K562 (cell line): ENCODE measurements around the gene PTCH1. TPM values are rescaled to one million over a fixed set of nuclear protein-coding genes. Genes with fewer than 3 reads are reported as not detected.

Source experiments
- ARID1B ChIP-seq: fragments of 450-650 bp; IDR thresholded peaks from 2 replicates; pipeline ENCODE4 v1.6.1; 2016; ENCODE audit warnings: antibody characterized with exemption, mild to moderate bottlenecking, inconsistent platforms
- EGR1 ChIP-seq: fragments of 450-650 bp; conservative IDR thresholded peaks from 2 replicates; pipeline ENCODE4 v1.6.1; 2017; ENCODE audit warnings: mild to moderate bottlenecking
- ELF2 ChIP-seq: fragments of 250-450 bp; sonication (Bioruptor Pico); IDR thresholded peaks from 2 replicates; pipeline ENCODE4 v1.5.0; 2021; ENCODE audit warnings: mild to moderate bottlenecking
- FOXJ2 ChIP-seq: fragments of 200-800 bp; sonication (Bioruptor generic); IDR thresholded peaks from 2 replicates; pipeline ENCODE4 v1.6.1; 2016; ENCODE audit warnings: missing genetic modification characterization, missing compliant biosample characterization
- HDAC2 ChIP-seq: fragments of 450-650 bp; IDR thresholded peaks from 2 replicates; pipeline ENCODE4 v1.6.1; 2016; ENCODE audit warnings: mild to moderate bottlenecking
- MTF1 ChIP-seq: fragments of 250-450 bp; sonication (Bioruptor Pico); IDR thresholded peaks from 2 replicates; pipeline ENCODE4 v1.9.0; 2021; ENCODE audit warnings: moderate library complexity, mild to moderate bottlenecking, inconsistent platforms, borderline replicate concordance
- PML ChIP-seq: IDR thresholded peaks from 2 replicates; pipeline ENCODE4 v1.6.1; 2012; ENCODE audit warnings: low read length, inconsistent platforms
- RB1 ChIP-seq: fragments of 450-650 bp; IDR thresholded peaks from 2 replicates; pipeline ENCODE4 v1.6.1; 2017; ENCODE audit warnings: low read depth, mild to moderate bottlenecking
- RBM14 ChIP-seq: fragments of 200-400 bp; formaldehyde crosslinking; IDR thresholded peaks from 2 replicates; pipeline ENCODE4 v1.6.1; 2018; ENCODE audit warnings: low read depth, mild to moderate bottlenecking, low read length, moderate library complexity, borderline replicate concordance; ENCODE audit not compliant: insufficient read depth
- TAL1 ChIP-seq: fragments of 450-650 bp; IDR thresholded peaks from 2 replicates; pipeline ENCODE4 v1.6.1; 2016; ENCODE audit warnings: mild to moderate bottlenecking
- ZNF121 ChIP-seq: sonication (generic); formaldehyde crosslinking; conservative IDR thresholded peaks from 2 replicates; pipeline ENCODE4 v1.8.0; 2022; ENCODE audit warnings: missing genetic modification reagents
- ZNF354B ChIP-seq: fragments of 250-450 bp; sonication (Bioruptor Pico); IDR thresholded peaks from 2 replicates; pipeline ENCODE4 v1.4.0; 2020
- polyA plus RNA-seq, 8 experiments: library from polyadenylated mRNA; depleted of rRNA in 4 of 8; stranded (reverse) in 5 of 8; unstranded in 3 of 8; fragments of >200 nt; fragmentation: Nextera tagmentation in 2 of 8; fragmentation: Illumina TruSeq in 1 of 8; extraction: Ambion mirVana in 2 of 8; extraction: Trizol in 1 of 8; gene quantifications; 2 replicates each; pipeline versions ENCODE4 v1.2.1 to v1.2.3, GENCODE V29; 2011 to 2014; ENCODE audit warnings: inconsistent platforms in 1 of 8, missing spikeins in 1 of 8
- total RNA-seq, 7 experiments: library from RNA; depleted of rRNA in 6 of 7; stranded (reverse); fragments of >200 nt in 6 of 7; fragmentation: Illumina TruSeq in 2 of 7; extraction: Trizol in 2 of 7; gene quantifications; 2 replicates each; pipeline versions ENCODE4 v1.2.1 to v1.2.3, GENCODE V29; 2011 to 2021; ENCODE audit warnings: low replicate concordance in 1 of 7
- TF ChIP-seq, protein P1 (sequence below), 2 experiments: fragments of 450-650 bp; IDR thresholded peaks; 2 replicates each; pipeline ENCODE4 v1.6.1; 2016; ENCODE audit warnings: mild to moderate bottlenecking in 2 of 2, borderline replicate concordance in 1 of 2, low read depth in 1 of 2, moderate library complexity in 1 of 2
- TF ChIP-seq, protein P2 (sequence below): sonication (generic); formaldehyde crosslinking; IDR thresholded peaks from 2 replicates; pipeline ENCODE4 v1.9.0; 2022; ENCODE audit warnings: mild to moderate bottlenecking, missing genetic modification reagents
- TF ChIP-seq, protein P3 (sequence below), 2 experiments: fragments of 250-450 bp in 1 of 2; fragments of 450-650 bp in 1 of 2; sonication (Bioruptor Pico) in 1 of 2; IDR thresholded peaks; 2 replicates each; pipeline versions ENCODE4 v1.6.1 to v1.8.0; 2016 to 2021; ENCODE audit warnings: mild to moderate bottlenecking in 2 of 2, moderate library complexity in 2 of 2, missing compliant biosample characterization in 1 of 2, missing genetic modification characterization in 1 of 2
- TF ChIP-seq, protein P4 (sequence below): sonication (generic); formaldehyde crosslinking; IDR thresholded peaks from 2 replicates; pipeline ENCODE4 v1.9.0; 2022; ENCODE audit warnings: mild to moderate bottlenecking, missing genetic modification reagents

PTCH1 gene
- total and polyA plus RNA-seq, 9 of the 15 experiments (the other 6 are each of a cell fraction or from before 2014, with no cell fraction given) = 0.70 to 9.9 (median 3.8) TPM

DNA sequence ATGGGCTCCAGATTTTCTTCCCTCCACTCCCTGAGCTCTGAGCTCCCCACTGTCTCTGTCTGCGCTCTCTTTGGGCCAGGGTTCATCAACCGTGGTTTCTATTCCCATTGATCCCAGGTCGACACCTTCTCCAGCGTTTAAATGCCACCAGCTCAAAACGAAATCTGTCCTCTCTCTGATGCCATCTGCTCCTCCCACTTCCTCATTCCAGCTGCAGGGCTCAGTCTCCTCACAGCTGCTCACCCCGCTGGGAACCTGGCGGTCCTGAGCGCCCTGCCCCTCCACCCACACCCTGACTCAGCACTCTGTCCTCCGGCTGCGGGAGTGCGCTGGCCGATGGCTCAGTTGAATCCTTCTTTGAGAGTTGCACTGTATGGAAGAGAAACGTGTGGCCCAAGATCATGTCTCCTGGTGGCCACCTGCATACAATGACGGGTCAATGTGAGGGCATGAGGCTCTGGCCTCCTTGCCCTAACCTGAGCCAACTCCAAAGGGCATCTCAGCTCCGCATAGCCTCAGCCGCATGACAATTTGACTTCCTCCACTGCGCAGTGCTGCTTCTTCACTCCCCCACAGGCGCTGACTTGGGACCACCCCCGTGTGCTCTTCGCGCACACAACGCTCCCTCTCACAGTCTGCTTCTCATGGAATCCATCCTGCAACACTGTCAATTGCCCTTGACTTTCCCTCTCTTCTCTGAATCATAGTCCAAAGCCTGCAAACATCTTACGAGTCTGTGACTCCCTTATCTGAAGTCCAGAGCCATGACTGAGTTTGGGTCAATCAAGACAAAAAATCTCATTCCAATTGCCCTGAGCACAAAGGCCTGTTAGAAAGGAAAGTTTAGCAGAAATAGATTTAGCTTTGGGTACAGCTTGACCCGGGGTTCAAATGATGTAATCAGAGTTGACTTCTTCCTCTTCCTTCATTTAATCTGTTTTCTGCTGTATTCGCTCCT is 82.4 kb downstream of the PTCH1 start (continued):
- TF ChIP-seq, protein P1, sequence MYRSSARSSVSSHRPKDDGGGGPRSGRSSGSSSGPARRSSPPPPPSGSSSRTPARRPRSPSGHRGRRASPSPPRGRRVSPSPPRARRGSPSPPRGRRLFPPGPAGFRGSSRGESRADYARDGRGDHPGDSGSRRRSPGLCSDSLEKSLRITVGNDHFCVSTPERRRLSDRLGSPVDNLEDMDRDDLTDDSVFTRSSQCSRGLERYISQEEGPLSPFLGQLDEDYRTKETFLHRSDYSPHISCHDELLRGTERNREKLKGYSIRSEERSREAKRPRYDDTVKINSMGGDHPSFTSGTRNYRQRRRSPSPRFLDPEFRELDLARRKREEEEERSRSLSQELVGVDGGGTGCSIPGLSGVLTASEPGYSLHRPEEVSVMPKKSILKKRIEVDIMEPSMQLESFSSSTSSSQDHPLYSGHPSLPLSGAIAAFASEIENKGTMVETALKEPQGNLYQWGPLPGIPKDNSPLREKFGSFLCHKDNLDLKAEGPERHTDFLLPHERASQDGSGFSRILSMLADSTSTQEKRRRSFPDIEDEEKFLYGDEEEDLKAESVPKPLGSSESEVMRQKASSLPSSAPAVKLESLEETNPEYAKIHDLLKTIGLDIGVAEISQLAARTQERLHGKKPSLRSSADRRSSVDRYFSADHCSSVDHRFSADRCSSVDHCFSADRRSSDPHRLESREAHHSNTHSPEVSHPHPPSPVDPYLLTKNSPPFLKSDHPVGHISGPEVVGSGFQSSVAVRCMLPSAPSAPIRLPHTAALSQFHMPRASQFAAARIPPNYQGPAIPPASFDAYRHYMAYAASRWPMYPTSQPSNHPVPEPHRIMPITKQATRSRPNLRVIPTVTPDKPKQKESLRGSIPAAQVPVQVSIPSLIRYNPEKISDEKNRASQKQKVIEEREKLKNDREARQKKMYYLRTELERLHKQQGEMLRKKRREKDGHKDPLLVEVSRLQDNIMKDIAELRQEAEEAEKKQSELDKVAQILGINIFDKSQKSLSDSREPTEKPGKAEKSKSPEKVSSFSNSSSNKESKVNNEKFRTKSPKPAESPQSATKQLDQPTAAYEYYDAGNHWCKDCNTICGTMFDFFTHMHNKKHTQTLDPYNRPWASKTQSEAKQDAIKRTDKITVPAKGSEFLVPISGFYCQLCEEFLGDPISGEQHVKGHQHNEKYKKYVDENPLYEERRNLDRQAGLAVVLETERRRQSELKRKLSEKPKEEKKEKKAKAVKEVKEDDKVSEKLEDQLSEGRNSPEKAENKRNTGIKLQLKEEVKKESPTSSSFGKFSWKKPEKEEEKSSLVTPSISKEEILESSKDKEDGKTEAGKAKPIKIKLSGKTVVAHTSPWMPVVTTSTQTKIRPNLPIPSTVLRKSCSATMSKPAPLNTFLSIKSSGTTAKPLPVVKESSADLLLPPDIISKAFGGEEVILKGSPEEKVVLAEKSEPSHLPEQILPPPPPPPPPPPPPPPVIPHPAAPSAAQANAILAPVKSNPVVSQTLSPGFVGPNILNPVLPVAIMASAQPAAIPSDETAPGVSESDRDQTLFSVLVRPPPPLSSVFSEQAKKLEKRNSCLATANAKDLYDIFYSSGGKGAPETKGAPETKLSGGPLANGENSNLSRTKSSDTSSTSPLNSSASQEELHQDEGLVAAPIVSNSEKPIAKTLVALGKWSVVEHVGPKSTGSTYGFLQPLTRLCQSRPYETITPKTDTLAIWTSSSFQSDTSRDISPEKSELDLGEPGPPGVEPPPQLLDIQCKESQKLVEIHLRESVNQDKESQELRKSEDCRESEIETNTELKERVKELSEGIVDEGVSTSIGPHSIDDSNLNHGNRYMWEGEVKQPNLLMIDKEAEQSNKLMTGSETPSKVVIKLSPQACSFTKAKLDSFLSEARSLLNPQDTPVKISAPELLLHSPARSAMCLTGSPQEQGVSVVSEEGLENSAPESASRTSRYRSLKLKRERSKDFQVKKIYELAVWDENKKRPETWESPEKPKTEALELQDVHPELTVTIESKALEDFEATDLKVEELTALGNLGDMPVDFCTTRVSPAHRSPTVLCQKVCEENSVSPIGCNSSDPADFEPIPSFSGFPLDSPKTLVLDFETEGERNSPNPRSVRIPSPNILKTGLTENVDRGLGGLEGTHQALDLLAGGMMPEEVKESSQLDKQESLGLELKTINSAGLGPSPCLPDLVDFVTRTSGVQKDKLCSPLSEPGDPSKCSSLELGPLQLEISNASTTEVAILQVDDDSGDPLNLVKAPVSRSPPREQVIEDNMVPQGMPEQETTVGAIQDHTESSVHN (IDR thresholded peaks at IDR 0.05; ENCODE audit: borderline replicate concordance in 1 of 2, low read depth in 1 of 2) = peak in 1 of 2 experiments; percentile 93; a peak in 2 of 4 replicates
- TF ChIP-seq ZNF121 (CRISPR knock-in tag) = no peak
- TF ChIP-seq ELF2 = peak; percentile 70; the same call in 1 of the 2 replicates
- no peak for TF ChIP-seq FOXJ2 (tag)
- TF ChIP-seq EGR1 = peak; percentile 96
- TF ChIP-seq ARID1B = peak; percentile 82
- TF ChIP-seq, protein P2, sequence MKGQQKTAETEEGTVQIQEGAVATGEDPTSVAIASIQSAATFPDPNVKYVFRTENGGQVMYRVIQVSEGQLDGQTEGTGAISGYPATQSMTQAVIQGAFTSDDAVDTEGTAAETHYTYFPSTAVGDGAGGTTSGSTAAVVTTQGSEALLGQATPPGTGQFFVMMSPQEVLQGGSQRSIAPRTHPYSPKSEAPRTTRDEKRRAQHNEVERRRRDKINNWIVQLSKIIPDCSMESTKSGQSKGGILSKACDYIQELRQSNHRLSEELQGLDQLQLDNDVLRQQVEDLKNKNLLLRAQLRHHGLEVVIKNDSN = peak; percentile 12; the same call in 1 of the 2 replicates
- TF ChIP-seq RBM14 = no peak
- TF ChIP-seq MTF1 (CRISPR knock-in tag) = no peak
- TF ChIP-seq, protein P3, sequence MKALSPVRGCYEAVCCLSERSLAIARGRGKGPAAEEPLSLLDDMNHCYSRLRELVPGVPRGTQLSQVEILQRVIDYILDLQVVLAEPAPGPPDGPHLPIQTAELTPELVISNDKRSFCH (CRISPR knock-in tag; IDR thresholded peaks at IDR 0.05) = no peak
- TF ChIP-seq, protein P3 (tag; IDR thresholded peaks at IDR 0.05) = peak; percentile 58; the same call in 1 of the 2 replicates
- no peak for TF ChIP-seq RB1
- TF ChIP-seq PML = peak; percentile 31; the same call in 1 of the 2 replicates
- TF ChIP-seq TAL1 = 0 out of 2 replicates have a peak, but pooled peaks have one; percentile 37
- peak; percentile 82; the same call in 1 of the 2 replicates for TF ChIP-seq HDAC2
- TF ChIP-seq, protein P4, sequence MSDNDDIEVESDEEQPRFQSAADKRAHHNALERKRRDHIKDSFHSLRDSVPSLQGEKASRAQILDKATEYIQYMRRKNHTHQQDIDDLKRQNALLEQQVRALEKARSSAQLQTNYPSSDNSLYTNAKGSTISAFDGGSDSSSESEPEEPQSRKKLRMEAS (CRISPR knock-in tag) = peak; percentile 83
- no peak for TF ChIP-seq ZNF354B
